ENCODE results near the gene AGAP6. TPM values are rescaled to one million over a fixed set of nuclear protein-coding genes. Genes with fewer than 3 reads are reported as not detected.
"Not testable (repeated sequence)": the region's sequence is repeated elsewhere in the genome, so short reads cannot be mapped to it uniquely, and the experiment has no call there.

The AGAP6 gene

GRCh38 chr10:50056654-50057053 is 68.4 kb downstream of the AGAP6 start:
- H3K27ac ChIP-seq (replicated peaks; ENCODE audit: low read length); H4K8ac ChIP-seq (ENCODE audit: low read depth, low read length); H3K4ac ChIP-seq (ENCODE audit: low read length); H2BK120ac ChIP-seq (ENCODE audit: low read depth, low read length); H3K36me3 ChIP-seq (replicated peaks in 1 of 2; ENCODE audit: control insufficient read depth in 2 of 2, insufficient read depth in 2 of 2, low read length in 2 of 2); H3K9ac ChIP-seq (ENCODE audit: low read depth, low read length, poor library complexity); H4K91ac ChIP-seq (ENCODE audit: low read depth, low read length, poor library complexity); H2BK5ac ChIP-seq (ENCODE audit: low read length); H3K79me1 ChIP-seq (ENCODE audit: low read depth, low read length); H3K4me2 ChIP-seq (ENCODE audit: insufficient read depth, low read length, poor library complexity, severe bottlenecking); H3K14ac ChIP-seq (ENCODE audit: low read length); H2BK15ac ChIP-seq (ENCODE audit: low read length); H2AK5ac ChIP-seq (ENCODE audit: low read depth, low read length); H3K4me1 ChIP-seq (ENCODE audit: control insufficient read depth in 2 of 2, insufficient read depth in 1 of 2, low read depth in 1 of 2, low read length in 2 of 2); H3K23ac ChIP-seq (ENCODE audit: low read depth, low read length, poor library complexity); H3K4me3 ChIP-seq (ENCODE audit: low read length in 2 of 2); H3K18ac ChIP-seq (ENCODE audit: low read length); H2AFZ ChIP-seq (ENCODE audit: low read length); H3K27me3 ChIP-seq (ENCODE audit: control insufficient read depth in 3 of 3, insufficient read depth in 3 of 3, low read depth in 1 of 3, low read length in 3 of 3); DNase-seq (ENCODE audit: low spot score); H2BK12ac ChIP-seq (ENCODE audit: low read length); H3K9me3 ChIP-seq (replicated peaks in 1 of 2; ENCODE audit: control insufficient read depth in 2 of 2, insufficient read depth in 1 of 2, low read depth in 1 of 2, low read length in 2 of 2): not testable (repeated sequence)
- no CpG with 5 or more reads among the region's 8 CpGs for WGBS, 2 donors (ENCODE audit: extremely low coverage in 2 of 2, insufficient read length in 2 of 2, insufficient replicate concordance in 1 of 2)

- not testable (repeated sequence) for H3K4ac ChIP-seq (ENCODE audit: low read length); H3K18ac ChIP-seq (ENCODE audit: low read length); H4K91ac ChIP-seq (ENCODE audit: low read depth, low read length, poor library complexity); H3K9me3 ChIP-seq (replicated peaks in 1 of 2; ENCODE audit: control insufficient read depth in 2 of 2, insufficient read depth in 1 of 2, low read depth in 1 of 2, low read length in 2 of 2); H2AFZ ChIP-seq (ENCODE audit: low read length); H3K79me1 ChIP-seq (ENCODE audit: low read depth, low read length); H3K14ac ChIP-seq (ENCODE audit: low read length); H2BK15ac ChIP-seq (ENCODE audit: low read length); H2BK5ac ChIP-seq (ENCODE audit: low read length); H3K9ac ChIP-seq (ENCODE audit: low read depth, low read length, poor library complexity); DNase-seq (ENCODE audit: low spot score); H2AK5ac ChIP-seq (ENCODE audit: low read depth, low read length); H2BK12ac ChIP-seq (ENCODE audit: low read length); H2BK120ac ChIP-seq (ENCODE audit: low read depth, low read length); H3K4me2 ChIP-seq (ENCODE audit: insufficient read depth, low read length, poor library complexity, severe bottlenecking); H3K4me1 ChIP-seq (ENCODE audit: control insufficient read depth in 2 of 2, insufficient read depth in 1 of 2, low read depth in 1 of 2, low read length in 2 of 2); H3K23ac ChIP-seq (ENCODE audit: low read depth, low read length, poor library complexity); H3K27me3 ChIP-seq (ENCODE audit: control insufficient read depth in 3 of 3, insufficient read depth in 3 of 3, low read depth in 1 of 3, low read length in 3 of 3); H3K36me3 ChIP-seq (replicated peaks in 1 of 2; ENCODE audit: control insufficient read depth in 2 of 2, insufficient read depth in 2 of 2, low read length in 2 of 2); H3K4me3 ChIP-seq (ENCODE audit: low read length in 2 of 2); H3K27ac ChIP-seq (replicated peaks; ENCODE audit: low read length); H4K8ac ChIP-seq (ENCODE audit: low read depth, low read length)
- no CpG with 5 or more reads among the region's 1 CpG for WGBS, 2 donors (ENCODE audit: extremely low coverage in 2 of 2, insufficient read length in 2 of 2, insufficient replicate concordance in 1 of 2)
Observed at GRCh38 chr10:50058727-50059126, 70.5 kb downstream of the AGAP6 start.

- H3K4me2 ChIP-seq (ENCODE audit: insufficient read depth, low read length, poor library complexity, severe bottlenecking); H3K4me1 ChIP-seq (ENCODE audit: control insufficient read depth in 2 of 2, insufficient read depth in 1 of 2, low read depth in 1 of 2, low read length in 2 of 2); H4K8ac ChIP-seq (ENCODE audit: low read depth, low read length); H3K36me3 ChIP-seq (replicated peaks in 1 of 2; ENCODE audit: control insufficient read depth in 2 of 2, insufficient read depth in 2 of 2, low read length in 2 of 2); H3K27me3 ChIP-seq (ENCODE audit: control insufficient read depth in 3 of 3, insufficient read depth in 3 of 3, low read depth in 1 of 3, low read length in 3 of 3); H3K14ac ChIP-seq (ENCODE audit: low read length); H3K18ac ChIP-seq (ENCODE audit: low read length); H2BK120ac ChIP-seq (ENCODE audit: low read depth, low read length); DNase-seq (ENCODE audit: low spot score); H3K27ac ChIP-seq (replicated peaks; ENCODE audit: low read length); H3K4me3 ChIP-seq (ENCODE audit: low read length in 2 of 2); H3K9ac ChIP-seq (ENCODE audit: low read depth, low read length, poor library complexity); H3K4ac ChIP-seq (ENCODE audit: low read length); H2BK12ac ChIP-seq (ENCODE audit: low read length); H2AK5ac ChIP-seq (ENCODE audit: low read depth, low read length); H4K91ac ChIP-seq (ENCODE audit: low read depth, low read length, poor library complexity); H3K79me1 ChIP-seq (ENCODE audit: low read depth, low read length); H2BK15ac ChIP-seq (ENCODE audit: low read length); H2AFZ ChIP-seq (ENCODE audit: low read length); H3K9me3 ChIP-seq (replicated peaks in 1 of 2; ENCODE audit: control insufficient read depth in 2 of 2, insufficient read depth in 1 of 2, low read depth in 1 of 2, low read length in 2 of 2); H2BK5ac ChIP-seq (ENCODE audit: low read length); H3K23ac ChIP-seq (ENCODE audit: low read depth, low read length, poor library complexity): not testable (repeated sequence)
- no CpG with 5 or more reads among the region's 10 CpGs for WGBS, 2 donors (ENCODE audit: extremely low coverage in 2 of 2, insufficient read length in 2 of 2, insufficient replicate concordance in 1 of 2)
Observed at GRCh38 chr10:50059946-50060345, 71.7 kb downstream of the AGAP6 start.

Small RNA genes within 50 kb of the gene (small RNA-seq; reads per million reads assigned to genes)
- gene RNA5SP317 (ENCODE audit: insufficient read depth): not detected
- not detected for gene SNORA74C-2 (ENCODE audit: insufficient read depth)

Measured in neuronal stem cell (in vitro differentiated cells).